SK-N-SH (cell line): ENCODE measurements around the gene POLA1. TPM values are rescaled to one million over a fixed set of nuclear protein-coding genes. Genes with fewer than 3 reads are reported as not detected.

Experiments used
- CTCF ChIA-PET: fragments of 300-600, 350-600 bp; formaldehyde crosslinking; extraction: SDS; loops from one replicate; lab custom pipeline; 2021; lab: Yijun Ruan, JAX
- POLR2A ChIA-PET: fragments of 350-600 bp; sonication (Branson Sonifier 250); formaldehyde crosslinking; extraction: SDS; loops from one replicate; lab custom pipeline; 2020; ENCODE audit warnings: antibody characterized with exemption, inconsistent platforms; lab: Yijun Ruan, JAX
- DNase-seq: peaks from one replicate; pipeline ENCODE4 v3.0.0; 2012
- H2AFZ ChIP-seq: fragments of 200-600 bp; sonication (generic); 2 replicates; pipeline ENCODE4 v1.8.1; 2016; ENCODE audit warnings: antibody characterized with exemption, mild to moderate bottlenecking, low read depth
- H3F3A ChIP-seq: fragments of 200-600 bp; sonication (generic); replicated peaks from 2 replicates; pipeline ENCODE3; 2016; ENCODE audit warnings: antibody characterized with exemption, mild to moderate bottlenecking; ENCODE audit not compliant: insufficient read depth
- H3K27ac ChIP-seq, 2 experiments: fragments of 200-500 bp in 1 of 2; fragments of 200-600 bp in 1 of 2; sonication (Bioruptor generic) in 1 of 2; sonication (generic), shearing (Covaris generic) in 1 of 2; 2 replicates each; pipeline versions ENCODE4 v1.5.1 to v1.6.1; 2014 to 2016; ENCODE audit warnings: low read depth in 2 of 2, inconsistent platforms in 1 of 2, low read length in 1 of 2, mild to moderate bottlenecking in 1 of 2, mixed read lengths in 1 of 2
- H3K27me3 ChIP-seq: fragments of 200-600 bp; sonication (generic), shearing (Covaris generic); 2 replicates; pipeline ENCODE4 v1.6.1; 2016; ENCODE audit warnings: mixed run types; ENCODE audit not compliant: insufficient read depth
- H3K36me3 ChIP-seq, 2 experiments: fragments of 200-500 bp in 1 of 2; fragments of 200-600 bp in 1 of 2; sonication (Bioruptor generic) in 1 of 2; sonication (generic) in 1 of 2; replicated peaks in 1 of 2; 2 replicates each; pipeline versions ENCODE3 to v1.5.1; 2014 to 2016; ENCODE audit warnings: low read length in 1 of 2, mild to moderate bottlenecking in 1 of 2; ENCODE audit not compliant: insufficient read depth in 2 of 2, control insufficient read depth in 1 of 2
- H3K4me1 ChIP-seq, 2 experiments: fragments of 200-500 bp in 1 of 2; fragments of 200-600 bp in 1 of 2; sonication (Bioruptor generic) in 1 of 2; sonication (generic), shearing (Covaris generic) in 1 of 2; 2 replicates each; pipeline versions ENCODE4 v1.5.1 to v1.6.1; 2014 to 2016; ENCODE audit warnings: low read depth in 1 of 2, low read length in 1 of 2, mixed run types in 1 of 2; ENCODE audit not compliant: insufficient read depth in 2 of 2, control insufficient read depth in 1 of 2
- H3K4me2 ChIP-seq: fragments of 200-600 bp; sonication (generic), shearing (Covaris generic); 2 replicates; pipeline ENCODE4 v1.6.1; 2017; ENCODE audit warnings: mixed run types
- H3K4me3 ChIP-seq, 2 experiments: fragments of 200-500 bp in 1 of 2; fragments of 200-600 bp in 1 of 2; sonication (Bioruptor generic) in 1 of 2; sonication (generic), shearing (Covaris generic) in 1 of 2; 2 replicates each; pipeline versions ENCODE4 v1.5.1 to v1.8.1; 2014 to 2016; ENCODE audit warnings: low read depth in 2 of 2, inconsistent platforms in 1 of 2, low read length in 1 of 2, mild to moderate bottlenecking in 1 of 2, mixed read lengths in 1 of 2, moderate library complexity in 1 of 2
- H3K79me2 ChIP-seq: fragments of 200-600 bp; sonication (generic); 2 replicates; pipeline ENCODE4 v1.8.1; 2017; ENCODE audit warnings: mild to moderate bottlenecking; ENCODE audit not compliant: insufficient read depth
- H3K9ac ChIP-seq: fragments of 200-600 bp; sonication (generic); 2 replicates; pipeline ENCODE4 v1.6.1; 2017; ENCODE audit warnings: mixed run types
- H3K9me2 ChIP-seq: fragments of 200-600 bp; sonication (generic); 2 replicates; pipeline ENCODE4 v1.6.1; 2017; ENCODE audit warnings: mixed run types
- H3K9me3 ChIP-seq: fragments of 200-600 bp; sonication (generic); 2 replicates; pipeline ENCODE4 v1.6.1; 2017; ENCODE audit warnings: mixed run types, mild to moderate bottlenecking, moderate library complexity
- H4K20me1 ChIP-seq: fragments of 200-600 bp; sonication (generic); 2 replicates; pipeline ENCODE4 v1.6.1; 2017; ENCODE audit warnings: mild to moderate bottlenecking, mixed run types; ENCODE audit not compliant: insufficient read depth
- CHD2 ChIP-seq: fragments of 150-350 bp; IDR thresholded peaks from 2 replicates; pipeline ENCODE4 v1.6.1; 2018; ENCODE audit warnings: low read length; ENCODE audit not compliant: partially characterized antibody
- CTCF ChIP-seq: fragments of 200-600 bp; sonication (generic); IDR thresholded peaks from 2 replicates; pipeline ENCODE4 v1.6.1; 2017; ENCODE audit warnings: antibody characterized with exemption, mild to moderate bottlenecking, moderate library complexity
- ELF1 ChIP-seq: IDR thresholded peaks from 2 replicates; pipeline ENCODE4 v1.4.0; 2012
- FOSL2 ChIP-seq: IDR thresholded peaks from 2 replicates; pipeline ENCODE4 v1.4.0; 2012; ENCODE audit warnings: low read depth, mild to moderate bottlenecking, moderate library complexity, borderline replicate concordance
- FOXJ3 ChIP-seq: sonication (generic); formaldehyde crosslinking; IDR thresholded peaks from 2 replicates; pipeline ENCODE4 v1.5.1; 2020; ENCODE audit warnings: mild to moderate bottlenecking, missing genetic modification reagents
- IRF3 ChIP-seq: fragments of 150-350 bp; IDR thresholded peaks from 2 replicates; pipeline ENCODE4 v1.6.1; 2016; ENCODE audit warnings: mild to moderate bottlenecking, low read depth, low read length
- MAX ChIP-seq: IDR thresholded peaks from 2 replicates; pipeline ENCODE4 v1.4.0; 2012; ENCODE audit warnings: low read depth
- MEF2A ChIP-seq: IDR thresholded peaks from 2 replicates; pipeline ENCODE4 v1.4.0; 2012; ENCODE audit warnings: low read depth, borderline replicate concordance
- MXI1 ChIP-seq: IDR thresholded peaks from 2 replicates; pipeline ENCODE4 v1.6.1; 2012; ENCODE audit warnings: mild to moderate bottlenecking, low read depth, low read length, improper control_type of control experiment
- NFIC ChIP-seq: IDR thresholded peaks from 2 replicates; pipeline ENCODE4 v1.4.0; 2012; ENCODE audit warnings: borderline replicate concordance
- NRF1 ChIP-seq: IDR thresholded peaks from 2 replicates; pipeline ENCODE4 v1.6.1; 2012; ENCODE audit warnings: low read depth, mild to moderate bottlenecking, low read length
- PBX3 ChIP-seq: IDR thresholded peaks from 2 replicates; pipeline ENCODE4; 2012
- RAD21 ChIP-seq: IDR thresholded peaks from 2 replicates; pipeline ENCODE4 v1.6.1; 2012; ENCODE audit warnings: mild to moderate bottlenecking, low read length
- RXRA ChIP-seq: IDR thresholded peaks from 2 replicates; pipeline ENCODE4 v1.4.0; 2012; ENCODE audit warnings: low read depth, mild to moderate bottlenecking, borderline replicate concordance
- SMC3 ChIP-seq: IDR thresholded peaks from 2 replicates; pipeline ENCODE4 v1.6.1; 2012; ENCODE audit warnings: low read depth, low read length, improper control_type of control experiment
- TAF1 ChIP-seq: IDR thresholded peaks from 2 replicates; pipeline ENCODE4 v1.6.1; 2012; ENCODE audit warnings: low read depth, mild to moderate bottlenecking, low read length, moderate library complexity, borderline replicate concordance
- TCF12 ChIP-seq: IDR thresholded peaks from 2 replicates; pipeline ENCODE4 v1.4.0; 2012
- TEAD4 ChIP-seq: IDR thresholded peaks from 2 replicates; pipeline ENCODE4 v1.4.0; 2012; ENCODE audit warnings: mild to moderate bottlenecking, borderline replicate concordance; ENCODE audit not compliant: insufficient read depth
- USF2 ChIP-seq: fragments of 150-350 bp; IDR thresholded peaks from 2 replicates; pipeline ENCODE4 v1.6.1; 2017; ENCODE audit warnings: antibody characterized with exemption, low read length, low read depth, borderline replicate concordance
- WGBS: methylation state at CpG from one replicate; pipeline ENCODE4 v1.1.6; 2017; ENCODE audit warnings: low lambda C conversion rate; 5-methylcytosine and 5-hydroxymethylcytosine counted together
- polyA plus RNA-seq, 3 experiments: library from polyadenylated mRNA; depleted of rRNA; stranded (reverse); fragments of >200 nt; gene quantifications; 2 replicates each; pipeline ENCODE4 v1.2.3, GENCODE V29; 2012

POLA1 gene
- polyA plus RNA-seq, 1 of the 3 experiments (the other 2 are of a cell fraction) = 2.8 TPM

GRCh38 chrX:25034889-25035288 is 341.2 kb downstream of the POLA1 start:
- CTCF ChIA-PET = interaction anchor here (0.7 to 1.9 kb wide), 3 partner anchors 13 to 1984 kb away, joined by 3 to 5 read pairs (median 3); no protein-coding TSS in a partner anchor
- no peak for DNase-seq
- 35% methylated on average over 3 of the region's 3 CpGs for WGBS

GRCh38 chrX:25039036-25039435 is 345.3 kb downstream of the POLA1 start:
- Histone ChIP-seq H3K9me2 (no peaks in the 10 kb centered on the region), H2AFZ (no peak overlapping the region), H3K4me1 (no peaks in the 10 kb centered on the region), H3F3A (no peaks in the 10 kb centered on the region), H3K27ac (no peak overlapping the region), H3K36me3 (no peaks in the 10 kb centered on the region), H3K27me3 (no peaks in the 10 kb centered on the region; the same call in 1 of the 2 replicates), H3K9ac (no peak overlapping the region), H3K9me3 (no peaks in the 10 kb centered on the region), H3K4me2 (no peak overlapping the region), H4K20me1 (no peaks in the 10 kb centered on the region), H3K4me3 (no peak overlapping the region), H3K79me2 (no peaks in the 10 kb centered on the region)
- no peak for TF ChIP-seq TEAD4
- TF ChIP-seq RAD21 = no peak
- TF ChIP-seq NFIC = no peak
- TF ChIP-seq MEF2A = no peak
- no peak for TF ChIP-seq FOSL2
- no peak for TF ChIP-seq TCF12
- TF ChIP-seq USF2 = no peak
- TF ChIP-seq TAF1 = no peak
- no peak for TF ChIP-seq IRF3
- no peak for TF ChIP-seq FOXJ3 (CRISPR knock-in tag)
- TF ChIP-seq SMC3 = no peak
- TF ChIP-seq CTCF = no peak
- no peak for TF ChIP-seq CHD2
- no peak for TF ChIP-seq MAX
- no peak for TF ChIP-seq RXRA
- no peak for TF ChIP-seq ELF1
- no peak for TF ChIP-seq PBX3
- POLR2A ChIA-PET = no interaction called here
- CTCF ChIA-PET = interaction anchor here (1.3 kb wide), 1 partner anchor 18 kb away, joined by 5 read pairs; no protein-coding TSS in a partner anchor
- WGBS = 41% methylated on average over 7 of the region's 10 CpGs
- DNase-seq = no peak

More at GRCh38 chrX:25034889-25035288, 341.2 kb downstream of the POLA1 start:
- Histone ChIP-seq H3K4me1 (no peaks in the 10 kb centered on the region), H3K79me2 (no peaks in the 10 kb centered on the region), H3K27me3 (no peaks in the 10 kb centered on the region), H3K9me3 (no peaks in the 10 kb centered on the region), H4K20me1 (no peaks in the 10 kb centered on the region), H2AFZ (no peak overlapping the region), H3K36me3 (no peaks in the 10 kb centered on the region), H3K27ac (no peak overlapping the region), H3K9me2 (no peaks in the 10 kb centered on the region), H3K9ac (no peak overlapping the region), H3K4me3 (no peak overlapping the region), H3F3A (no peaks in the 10 kb centered on the region), H3K4me2 (no peak overlapping the region)
- POLR2A ChIA-PET = no interaction called here
- TF ChIP-seq MXI1 = no peak
- no peak; the same call in 1 of the 2 replicates for TF ChIP-seq CTCF
- TF ChIP-seq NRF1 = no peak
